Stimulated activated CD4-positive, alpha-beta T cell treated with anti-CD3 and anti-CD28 coated beads, TNF-alpha, amount 100 ng/mL, for 1 hour (primary cell): ENCODE measurements around the gene SCTR.

Source experiments
- DNase-seq, 3 donors: peaks; one replicate each; pipeline ENCODE4 v3.0.0-alpha.2; 2020; ENCODE audit warnings: low read depth in 3 of 3, low spot score in 1 of 3

Gene SCTR

DNA sequence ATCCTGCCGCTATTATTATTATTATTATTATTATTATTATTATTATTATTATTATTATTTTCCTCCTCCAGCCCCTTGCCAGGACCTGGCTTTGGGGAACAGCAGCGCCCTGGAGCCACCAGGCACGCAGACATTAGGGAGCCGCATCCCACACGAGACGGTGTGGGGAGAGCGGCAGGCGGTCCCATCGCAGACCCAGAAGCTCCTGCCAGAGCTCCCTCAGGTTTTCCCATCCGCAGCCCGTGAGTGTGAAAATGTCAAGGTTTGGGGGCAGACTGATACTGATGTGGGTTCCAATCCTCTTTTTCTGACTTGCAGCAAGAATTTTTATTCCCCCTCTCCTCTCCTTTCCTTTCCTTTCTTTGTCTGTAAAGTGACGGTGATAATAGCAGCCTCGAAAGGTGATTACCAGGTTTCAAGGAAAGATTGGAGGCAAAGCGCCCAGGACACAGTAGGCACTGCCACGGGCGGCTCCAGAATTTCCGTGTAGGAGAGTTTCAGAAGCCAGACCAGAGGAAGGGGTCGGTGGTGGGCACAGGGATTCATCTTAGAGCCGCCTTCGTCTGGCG lies 816 bp downstream of the SCTR start:
- no peak for DNase-seq

DNA sequence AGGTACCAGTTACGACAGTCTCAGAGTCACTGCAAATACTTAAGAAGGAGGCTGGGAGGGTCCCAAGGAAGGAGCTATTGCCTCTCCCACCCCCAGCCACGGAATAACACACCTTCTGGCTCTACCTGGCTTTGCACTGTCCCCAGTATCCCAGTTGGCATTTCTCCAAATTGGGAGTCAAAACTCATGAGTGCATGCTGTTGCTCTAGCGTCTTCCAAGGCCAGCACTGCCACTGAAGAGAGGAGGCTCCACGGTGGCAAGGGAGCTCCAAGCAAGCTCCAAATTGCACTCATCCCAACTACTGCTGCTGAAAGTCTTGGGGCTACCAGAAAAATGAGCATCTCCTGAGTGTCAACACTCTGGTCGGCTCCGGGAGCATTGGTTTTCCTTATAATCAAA lies 1.6 kb downstream of the SCTR start:
- no peak for DNase-seq

DNA sequence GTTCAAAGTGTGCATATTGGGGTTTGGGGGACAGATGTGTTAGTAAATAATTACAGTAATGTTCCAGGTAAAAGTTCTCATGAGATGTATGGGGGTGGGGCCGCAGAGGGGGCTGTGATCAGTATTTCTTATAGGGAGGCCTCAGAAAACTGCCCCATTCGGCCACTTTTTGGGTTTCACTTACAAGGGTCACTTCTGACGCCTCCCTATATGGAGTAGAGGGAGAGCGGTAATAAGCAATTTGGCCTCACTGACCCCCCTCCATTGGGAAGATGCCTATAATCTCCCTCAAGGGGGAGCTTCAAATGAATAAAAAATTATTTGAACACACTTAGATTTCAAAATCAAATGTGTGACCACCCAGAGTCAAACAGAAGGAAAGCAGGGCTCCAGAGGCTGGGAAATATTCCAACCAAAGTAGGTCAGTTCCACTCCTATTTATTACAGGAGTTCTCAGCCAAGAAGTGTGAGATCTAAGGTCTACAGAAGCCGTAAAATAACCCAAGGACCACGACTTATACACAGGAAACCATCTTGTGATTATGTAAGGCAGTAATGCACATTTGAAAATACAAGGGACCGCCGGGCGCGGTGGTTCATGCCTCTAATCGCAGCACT lies 2.7 kb downstream of the SCTR start:
- no peak for DNase-seq

DNA sequence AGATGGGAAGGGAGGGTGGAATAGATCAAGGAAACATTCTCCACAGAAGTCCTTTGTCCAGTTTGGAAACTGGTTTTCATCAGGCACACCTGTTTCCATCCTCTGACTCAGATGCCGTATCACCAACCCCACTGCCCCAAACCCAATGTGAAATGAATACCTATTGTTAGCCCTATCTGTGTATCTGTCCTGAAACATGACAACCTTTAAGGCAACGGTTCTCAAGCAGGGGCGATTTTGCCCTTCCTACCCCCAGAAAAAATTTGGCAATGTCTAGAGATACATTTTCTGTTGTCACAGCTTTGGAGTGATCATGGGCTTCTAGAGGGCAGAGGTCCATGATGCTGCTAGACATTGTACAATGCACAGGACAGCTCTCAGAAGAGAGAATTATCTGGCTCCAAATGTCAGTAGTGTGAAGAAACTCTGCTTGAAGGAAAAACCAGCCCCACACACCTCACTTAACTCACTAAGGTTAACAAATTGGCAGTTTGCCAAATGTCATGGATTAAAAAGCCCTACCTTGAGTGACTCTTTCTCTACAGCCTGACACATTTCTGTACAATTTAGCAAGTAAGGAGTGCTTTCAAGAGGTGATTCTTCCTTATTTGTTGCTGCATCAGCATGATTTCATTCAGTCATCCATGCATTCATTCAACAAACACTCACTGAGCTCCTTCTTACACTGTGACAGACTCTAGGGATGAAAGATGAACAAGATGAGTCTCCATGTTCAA lies 3.4 kb downstream of the SCTR start:
- no peak for DNase-seq

DNA sequence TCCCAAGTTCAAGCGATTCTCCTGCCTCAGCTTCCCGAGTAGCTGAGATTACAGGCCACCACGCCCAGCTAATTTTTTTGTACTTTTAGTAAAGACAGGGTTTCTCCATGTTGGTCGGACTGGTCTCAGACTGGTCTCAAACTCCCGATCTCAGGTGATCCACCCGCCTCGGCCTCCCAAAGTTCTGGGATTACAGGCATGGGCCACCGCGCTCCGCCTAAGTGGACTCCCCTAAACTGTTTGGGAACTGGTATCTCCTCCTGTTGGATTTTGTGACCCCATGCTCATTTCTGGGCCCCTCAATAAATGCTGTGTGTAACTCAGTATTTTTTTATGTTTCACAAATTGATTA lies 5.2 kb downstream of the SCTR start:
- no peak for DNase-seq

DNA sequence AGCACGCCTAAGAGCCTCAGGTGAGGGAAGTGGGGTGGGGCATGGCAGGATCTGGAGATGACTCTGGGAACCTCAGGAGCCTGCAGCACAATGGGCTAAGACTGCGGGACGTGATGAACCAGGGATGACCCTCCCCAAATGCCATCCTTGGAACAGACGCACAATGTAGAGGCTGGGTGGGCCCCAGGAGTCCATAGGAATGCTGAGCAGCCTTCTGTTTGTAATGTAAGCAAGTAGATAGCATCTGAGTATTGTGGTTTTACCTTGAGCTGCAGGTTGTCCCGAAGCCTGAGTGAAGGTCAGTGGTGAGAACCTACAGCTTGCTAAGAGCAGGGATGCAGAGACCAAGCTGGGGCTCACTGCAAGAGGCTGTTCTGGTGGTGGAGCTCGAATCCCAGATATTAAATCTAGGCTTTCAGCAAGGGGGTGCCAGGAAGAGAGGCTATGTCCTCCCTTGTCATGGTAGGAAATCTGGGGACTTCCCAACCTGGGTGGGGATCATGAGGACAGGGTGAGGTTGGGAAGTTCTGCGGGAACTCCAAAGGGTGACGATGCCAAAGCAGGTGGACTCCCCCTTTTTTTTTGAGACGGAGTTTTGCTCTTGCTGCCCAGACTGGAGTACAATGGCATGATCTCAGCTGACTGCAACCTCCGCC lies 5.8 kb downstream of the SCTR start:
- no peak for DNase-seq

DNA sequence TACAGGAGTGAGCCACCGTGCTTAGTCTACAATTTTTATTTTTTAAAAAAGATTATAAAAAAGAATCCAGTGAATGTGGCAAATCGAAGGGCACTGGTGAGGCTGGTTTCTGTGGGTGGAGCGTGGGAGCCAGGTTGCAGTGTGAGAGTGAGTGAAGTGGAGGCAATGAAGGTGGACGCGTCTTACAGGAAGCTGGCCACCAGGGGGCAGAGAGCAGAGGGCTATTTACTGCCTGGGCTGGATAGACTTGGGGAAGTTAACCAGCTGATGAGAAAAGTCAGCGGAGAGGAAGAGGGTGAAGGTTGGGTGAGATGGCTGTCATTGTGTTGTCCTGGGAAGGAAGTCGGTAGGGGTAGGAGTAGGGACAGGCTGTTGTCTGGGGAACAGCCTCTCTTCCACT lies 6.8 kb downstream of the SCTR start:
- DNase-seq = peak in 1 of 3 donors; percentile 9

DNA sequence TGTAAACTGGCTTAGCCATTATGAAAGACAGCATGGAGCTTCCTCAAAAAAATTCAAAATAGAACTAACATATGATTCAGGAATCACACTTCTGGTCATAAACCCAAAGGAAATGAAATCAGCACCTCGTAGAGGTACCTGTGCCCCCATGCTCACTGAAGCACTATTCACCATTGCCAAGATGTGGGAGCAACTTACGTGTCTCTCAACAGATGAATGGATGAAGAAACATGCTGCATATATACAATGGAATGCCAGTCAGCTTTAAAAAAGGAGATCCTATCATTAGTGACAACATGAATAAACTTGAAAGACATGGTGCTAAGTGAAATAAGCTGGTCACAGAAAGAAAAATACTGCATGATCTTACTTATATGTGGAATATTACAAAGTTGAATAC lies 8.2 kb downstream of the SCTR start:
- no peak for DNase-seq

DNA sequence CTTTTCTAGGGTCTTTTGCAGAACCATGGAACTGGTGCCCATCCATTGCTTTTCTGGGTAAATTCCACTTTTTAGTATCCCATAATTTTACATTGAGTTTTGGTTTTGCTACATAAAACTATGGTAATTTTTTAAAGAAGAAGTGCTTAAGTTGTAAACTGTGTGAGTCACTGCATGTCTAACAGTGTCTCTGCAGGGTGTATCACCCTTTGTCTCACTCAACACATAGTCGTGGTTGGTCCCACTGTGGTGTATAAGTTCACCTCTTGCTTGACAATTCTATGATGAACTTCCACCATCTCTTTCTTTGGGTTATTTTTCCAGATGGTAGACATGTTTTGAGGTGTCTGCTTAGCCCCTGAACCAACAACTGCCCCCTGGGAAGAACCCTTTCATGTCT lies 10.5 kb downstream of the SCTR start:
- no peak for DNase-seq

DNA sequence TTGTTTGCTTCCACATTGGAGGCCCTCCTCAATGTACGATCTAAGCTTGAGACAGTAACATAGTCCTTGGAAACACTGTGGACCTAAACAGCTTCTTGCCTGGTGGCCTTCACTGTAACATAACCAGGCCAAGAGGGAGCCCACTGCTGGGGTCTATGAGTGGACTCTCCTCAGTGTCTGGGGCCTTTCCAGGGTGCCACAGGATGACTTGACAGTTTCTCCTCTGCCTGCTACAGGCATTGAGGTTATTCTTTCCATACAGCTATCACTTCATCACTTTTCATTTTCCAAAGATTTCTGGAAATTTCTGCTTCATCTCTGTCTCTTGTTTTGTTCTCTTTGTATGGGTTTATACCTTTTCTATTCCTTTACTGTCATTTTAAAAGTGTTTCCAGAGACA lies 11.3 kb downstream of the SCTR start:
- DNase-seq = no peak

DNA sequence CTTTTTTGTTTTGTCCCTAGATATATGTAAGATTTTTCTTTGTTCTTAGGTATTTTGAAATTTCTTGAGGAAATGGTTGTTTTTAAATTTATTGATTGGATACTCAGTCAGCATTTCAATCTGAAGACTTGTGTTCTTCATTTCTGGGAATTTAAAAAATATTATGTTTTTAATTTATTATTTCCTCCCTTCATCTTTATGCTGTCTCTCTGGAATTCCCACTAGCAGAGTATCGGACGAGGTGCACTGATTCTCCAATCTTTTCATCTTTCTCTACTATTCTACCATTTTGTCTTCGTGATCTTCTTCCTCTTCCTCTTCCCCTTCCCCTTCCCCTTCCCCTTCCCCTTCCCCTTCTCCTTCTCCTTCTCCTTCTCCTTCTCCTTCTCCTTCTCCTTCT lies 12.3 kb downstream of the SCTR start:
- DNase-seq = no peak

DNA sequence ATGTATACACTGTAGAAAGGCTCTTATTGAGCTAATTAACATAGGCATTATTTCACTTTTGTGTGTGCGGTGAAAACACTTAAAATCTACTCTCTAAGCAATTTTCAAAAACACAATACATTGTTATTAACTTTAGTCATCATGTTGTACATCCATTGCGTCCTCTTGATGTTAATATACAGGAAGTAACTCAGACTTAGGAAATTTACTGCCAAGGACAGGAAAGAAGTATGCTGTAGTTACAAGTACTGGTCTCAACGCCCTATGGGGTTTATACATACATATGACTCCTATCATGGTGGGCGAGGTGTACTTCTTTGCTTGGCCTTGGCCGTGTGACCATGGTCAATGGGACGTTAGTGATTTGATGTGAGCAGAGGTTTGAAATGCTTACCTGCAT lies 15.5 kb downstream of the SCTR start:
- no peak for DNase-seq

DNA sequence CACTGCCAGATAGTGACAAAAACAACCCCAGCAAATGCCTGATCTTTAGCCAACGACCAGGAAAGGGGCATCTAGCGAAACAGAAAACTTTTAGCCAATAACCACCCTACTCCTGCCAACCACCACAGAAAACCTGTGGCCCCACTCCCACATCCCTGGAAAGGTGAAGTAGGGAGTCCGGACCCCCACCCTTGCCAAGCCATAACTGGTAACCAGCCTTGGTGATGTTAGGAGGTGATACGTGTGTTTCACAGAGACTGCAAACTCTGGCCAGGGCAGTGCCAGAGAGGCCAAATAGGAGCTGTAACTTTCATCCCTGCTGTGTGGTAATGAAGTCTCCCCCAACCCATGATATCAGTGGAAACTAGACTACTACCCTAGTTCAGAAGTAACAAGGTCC lies 27.6 kb downstream of the SCTR start:
- DNase-seq = no peak

DNA sequence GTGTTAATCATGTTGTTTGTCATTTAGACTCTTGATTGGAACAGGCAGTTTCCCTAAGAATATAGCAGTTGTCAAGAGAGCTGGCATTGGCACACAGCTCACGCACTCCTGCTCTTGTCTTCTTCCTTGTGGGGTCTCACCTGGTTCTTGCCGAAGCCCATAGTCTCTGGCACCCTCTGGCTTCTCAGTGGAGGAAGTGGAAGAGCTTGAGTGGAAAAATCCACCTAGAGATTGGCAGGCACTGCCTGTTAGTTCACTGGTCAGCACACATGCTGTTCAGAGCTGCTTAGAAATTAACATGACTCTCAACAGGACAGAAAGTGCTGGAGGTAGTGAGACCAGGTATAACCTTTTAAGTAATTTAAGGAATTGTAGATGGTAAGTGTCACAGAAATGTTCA lies 28.3 kb downstream of the SCTR start:
- DNase-seq = no peak

DNA sequence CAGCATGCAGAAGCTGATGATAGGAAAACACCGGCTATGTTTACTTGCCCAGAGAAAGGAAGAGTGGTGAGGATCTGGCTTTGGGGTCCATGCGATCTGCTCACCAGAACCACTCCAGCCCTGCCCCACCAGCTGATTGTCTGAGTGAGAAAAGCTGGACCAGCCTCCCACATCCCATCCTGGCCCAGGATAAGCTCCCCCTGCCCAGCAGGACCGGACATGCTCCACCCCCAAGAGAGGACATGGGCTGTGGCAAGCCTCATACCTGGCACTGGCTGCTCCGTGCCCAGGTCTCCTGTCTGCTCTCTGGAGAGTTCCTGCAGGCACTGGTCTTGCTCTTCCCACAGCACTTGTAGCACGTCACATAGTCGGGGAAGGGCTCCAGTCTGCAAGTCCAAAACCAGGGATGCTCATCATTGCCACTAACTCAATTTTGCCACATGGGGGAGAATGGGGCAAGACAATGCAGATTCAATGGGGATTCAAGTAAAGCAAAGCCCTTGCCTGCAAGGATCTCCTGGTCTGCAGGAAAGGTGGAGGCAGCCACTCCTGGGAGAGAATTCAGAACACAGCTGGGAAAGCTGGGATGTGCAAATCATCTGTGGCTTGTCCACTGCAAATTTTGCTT lies 30.0 kb downstream of the SCTR start:
- no peak for DNase-seq

DNA sequence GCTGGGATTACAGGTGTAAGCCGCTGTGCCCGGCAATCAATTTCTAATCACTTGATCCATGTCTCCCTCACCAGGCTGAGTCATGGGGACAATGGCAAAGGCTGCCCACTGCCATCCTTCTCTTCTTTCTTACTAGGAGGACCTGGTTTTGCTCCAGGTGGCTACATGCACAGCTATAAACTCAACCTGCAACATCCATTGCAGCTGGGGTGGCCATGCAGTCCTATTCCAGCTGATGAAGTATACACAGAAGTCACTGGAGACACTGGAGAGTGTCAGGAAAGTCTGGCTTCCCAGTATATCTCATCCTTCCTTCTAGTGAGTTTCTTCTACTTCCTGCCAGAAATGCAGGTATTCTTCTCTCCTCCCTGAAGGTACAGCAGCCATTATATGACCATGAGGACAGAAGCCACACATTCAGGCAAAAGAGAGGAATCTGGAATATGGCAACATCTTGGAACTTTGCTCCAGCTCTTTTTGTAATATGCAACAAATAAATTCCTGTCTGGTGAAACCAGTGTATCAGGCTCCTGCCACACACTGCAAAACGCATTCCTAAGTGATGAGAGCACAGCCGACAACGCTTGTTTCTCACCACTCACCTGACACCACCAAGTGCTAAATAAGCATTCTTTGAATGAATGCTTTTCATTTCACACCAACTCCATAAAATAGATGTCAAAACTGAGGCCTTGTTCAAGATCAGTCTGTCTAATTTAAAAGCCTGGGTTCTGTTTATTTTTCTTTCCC lies 32.3 kb downstream of the SCTR start:
- no peak for DNase-seq

DNA sequence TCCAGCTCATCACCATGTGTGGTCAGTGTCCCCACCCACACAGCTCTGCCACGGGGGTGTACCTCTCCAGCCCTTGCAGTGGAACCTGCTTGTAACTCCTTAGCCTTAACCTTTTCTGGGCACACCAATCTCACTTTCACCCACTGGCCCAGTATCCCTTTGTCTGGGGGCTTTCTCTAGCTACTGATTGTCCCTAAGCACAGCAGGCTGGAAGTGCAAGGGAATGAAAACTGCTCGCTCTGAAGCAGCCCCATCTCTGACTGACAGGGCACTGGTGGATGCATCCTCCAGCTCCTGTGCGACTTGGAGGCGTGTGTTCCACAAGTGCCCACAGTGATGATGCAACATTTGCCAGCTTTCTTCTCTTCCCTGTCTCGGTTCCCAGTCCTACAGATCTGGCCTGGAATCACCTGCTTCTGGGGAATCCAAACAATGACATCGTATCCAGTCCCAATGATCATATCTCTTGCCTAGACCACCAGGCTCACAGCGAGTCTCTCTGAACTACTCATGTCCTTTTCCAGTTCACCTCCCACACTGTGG lies 33.6 kb downstream of the SCTR start:
- DNase-seq = no peak

DNA sequence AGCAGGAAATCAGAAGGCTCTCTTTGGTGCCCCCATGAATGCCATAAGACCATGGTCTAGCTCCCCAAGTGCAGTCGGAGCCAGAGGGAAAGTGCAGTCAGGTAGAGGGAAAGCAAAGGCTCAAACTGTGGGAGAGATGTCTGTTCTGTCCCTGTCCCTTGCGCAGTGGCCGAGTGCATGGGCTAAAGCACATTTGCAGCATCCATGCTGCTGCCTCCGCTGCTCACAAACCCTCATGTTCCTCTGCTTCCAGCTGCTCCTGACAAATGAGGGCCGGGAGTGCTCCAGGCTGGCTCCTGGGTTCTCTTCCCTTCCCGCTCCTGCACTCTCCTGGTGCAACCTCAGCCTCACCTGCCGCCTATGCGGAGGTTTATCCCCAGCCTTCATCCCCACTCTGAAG lies 34.2 kb downstream of the SCTR start:
- DNase-seq = no peak

DNA sequence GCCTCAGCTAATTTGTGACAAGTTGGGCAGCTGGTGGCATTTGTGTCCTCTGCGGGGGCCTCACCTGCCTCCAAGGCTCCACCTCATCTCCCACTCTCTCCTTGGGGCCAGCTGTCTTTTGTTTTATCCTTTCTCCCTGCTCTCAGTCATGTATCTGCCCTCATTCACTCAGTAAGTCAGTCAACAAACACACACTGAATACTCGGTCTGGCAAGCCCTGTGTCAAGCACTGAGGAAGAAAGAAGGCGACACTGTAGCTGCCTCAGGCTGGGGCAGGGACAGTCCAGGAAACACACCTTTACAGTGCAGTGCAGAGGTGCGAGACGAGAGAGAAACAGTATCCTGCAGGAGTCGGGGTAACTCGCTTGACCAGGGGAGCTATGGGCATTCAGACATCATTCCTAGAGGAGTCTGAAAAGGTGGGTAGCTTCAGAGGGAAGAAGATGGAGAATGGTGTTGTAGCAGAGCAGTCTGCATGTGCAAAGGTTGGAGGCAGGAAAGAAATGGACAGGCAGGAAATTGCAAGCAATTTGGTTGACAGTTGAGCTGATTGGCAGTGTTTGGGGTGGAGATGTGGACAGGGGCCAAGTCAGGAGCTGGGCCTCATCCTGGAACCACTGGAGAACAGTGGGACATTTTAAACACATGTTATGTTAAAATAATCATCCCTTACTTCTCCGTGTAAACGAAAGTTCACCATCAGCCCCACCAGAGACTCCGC lies 34.9 kb downstream of the SCTR start:
- no peak for DNase-seq
